Vagina (tissue), 2 donors: ENCODE data around the gene ARL6IP5. TPM values are rescaled to one million over a fixed set of nuclear protein-coding genes. Genes with fewer than 3 reads are reported as not detected.
A peak's percentile ranks its signal among the peaks of the same experiment; 100 is the strongest.

Experiments used
- DNase-seq, 2 donors: peaks; one replicate each; pipeline ENCODE4 v3.0.0-alpha.2; 2017; ENCODE audit errors: extremely low spot score in 2 of 2
- H3K27ac ChIP-seq: fragments of 200-600 bp; sonication (generic); one replicate; pipeline ENCODE4 v1.5.1; 2019
- H3K27me3 ChIP-seq: fragments of 200-600 bp; sonication (generic); one replicate; pipeline ENCODE4 v1.5.1; 2019
- H3K36me3 ChIP-seq, 2 donors: fragments of 200-600 bp; sonication (generic); one replicate each; pipeline ENCODE4 v1.5.1; 2017 to 2019
- H3K4me1 ChIP-seq: fragments of 200-600 bp; sonication (generic); one replicate; pipeline ENCODE4 v1.5.1; 2019
- H3K4me3 ChIP-seq, 2 donors: fragments of 200-600 bp; sonication (generic); 1 replicate in 1 of 2; 2 replicates in 1 of 2; pipeline ENCODE4 v1.5.1; 2016 to 2019
- H3K9me3 ChIP-seq: fragments of 200-600 bp; sonication (generic); one replicate; pipeline ENCODE4 v1.5.1; 2019
- POLR2A ChIP-seq, 2 donors: fragments of 450-650 bp; IDR thresholded peaks; one replicate each; pipeline ENCODE4 v1.6.1; 2017; ENCODE audit warnings: antibody characterized with exemption in 2 of 2, mild to moderate bottlenecking in 2 of 2, moderate library complexity in 2 of 2
- POLR2AphosphoS5 ChIP-seq, 2 donors: sonication (generic); formaldehyde crosslinking; IDR thresholded peaks; one replicate each; pipeline ENCODE4 v1.9.0; 2017; ENCODE audit warnings: antibody characterized with exemption in 2 of 2, mild to moderate bottlenecking in 2 of 2, low read depth in 1 of 2; ENCODE audit not compliant: insufficient read depth in 1 of 2
- intact Hi-C: fragments of 100-400 bp; cut with DNase I; formaldehyde crosslinking; loops from one replicate; pipeline ENCODE4 v1.15.1; 2023
- total RNA-seq: library from RNA; depleted of rRNA; stranded (reverse); fragments of >200 nt; gene quantifications from one replicate; pipeline ENCODE4 v1.2.3, GENCODE V29; 2016
- TF ChIP-seq, protein P1 (sequence below), 3 experiments: fragments of 450-650 bp in 2 of 3; fragments of 200-600 bp in 1 of 3; sonication (generic) in 1 of 3; IDR thresholded peaks; one replicate each; pipeline ENCODE4 v1.5.1; 2017 to 2019; ENCODE audit warnings: antibody characterized with exemption in 3 of 3, mild to moderate bottlenecking in 2 of 3, moderate library complexity in 2 of 3

The ARL6IP5 gene, protein sequence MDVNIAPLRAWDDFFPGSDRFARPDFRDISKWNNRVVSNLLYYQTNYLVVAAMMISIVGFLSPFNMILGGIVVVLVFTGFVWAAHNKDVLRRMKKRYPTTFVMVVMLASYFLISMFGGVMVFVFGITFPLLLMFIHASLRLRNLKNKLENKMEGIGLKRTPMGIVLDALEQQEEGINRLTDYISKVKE
- total RNA-seq: 86.9 TPM

DNA sequence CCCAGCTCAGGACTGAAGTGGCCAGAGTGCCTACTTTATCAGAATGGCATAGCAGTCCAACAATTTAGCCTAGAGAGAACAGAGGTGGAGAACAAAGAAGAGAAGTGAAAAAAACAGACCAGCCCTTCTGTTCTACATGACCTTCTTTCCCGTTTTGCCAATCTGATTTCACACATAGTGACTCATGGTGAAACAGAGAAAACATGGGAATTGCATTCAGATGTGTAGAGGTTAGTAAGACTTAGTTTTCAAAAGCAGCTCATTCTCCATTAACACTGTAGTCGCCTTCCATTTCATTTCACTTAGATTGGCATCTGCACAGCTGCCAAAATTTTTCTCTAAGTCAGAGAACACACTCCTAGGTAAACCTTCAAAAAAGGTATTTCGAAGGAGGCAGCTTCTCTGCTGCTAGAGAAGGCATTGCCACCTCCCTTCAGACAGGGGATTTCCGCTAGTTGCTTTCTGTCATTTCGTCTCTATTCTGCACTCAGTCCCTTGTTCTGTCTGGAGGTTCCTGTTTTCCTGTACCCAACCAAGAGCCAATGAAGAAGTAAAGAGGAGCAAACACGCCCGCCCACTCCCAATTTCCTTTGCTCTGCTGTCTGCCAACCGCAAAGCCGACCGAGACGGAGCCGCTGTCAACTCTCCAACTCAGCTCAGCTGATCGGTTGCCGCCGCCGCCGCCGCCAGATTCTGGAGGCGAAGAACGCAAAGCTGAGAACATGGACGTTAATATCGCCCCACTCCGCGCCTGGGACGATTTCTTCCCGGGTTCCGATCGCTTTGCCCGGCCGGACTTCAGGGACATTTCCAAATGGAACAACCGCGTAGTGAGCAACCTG, at the start of gene ARL6IP5:
Gene ARL6IP5 (plus strand): TSS at position 612 of the 842 bp plus-strand sequence. CDS start 111 bp downstream, at position 723.
- no peak for TF ChIP-seq POLR2A (IDR thresholded peaks at IDR 0.05)
- TF ChIP-seq POLR2AphosphoS5 (IDR thresholded peaks at IDR 0.05; ENCODE audit: insufficient read depth in 1 of 2, low read depth in 1 of 2): peak; percentile 41 to 89
- TF ChIP-seq, protein P1, sequence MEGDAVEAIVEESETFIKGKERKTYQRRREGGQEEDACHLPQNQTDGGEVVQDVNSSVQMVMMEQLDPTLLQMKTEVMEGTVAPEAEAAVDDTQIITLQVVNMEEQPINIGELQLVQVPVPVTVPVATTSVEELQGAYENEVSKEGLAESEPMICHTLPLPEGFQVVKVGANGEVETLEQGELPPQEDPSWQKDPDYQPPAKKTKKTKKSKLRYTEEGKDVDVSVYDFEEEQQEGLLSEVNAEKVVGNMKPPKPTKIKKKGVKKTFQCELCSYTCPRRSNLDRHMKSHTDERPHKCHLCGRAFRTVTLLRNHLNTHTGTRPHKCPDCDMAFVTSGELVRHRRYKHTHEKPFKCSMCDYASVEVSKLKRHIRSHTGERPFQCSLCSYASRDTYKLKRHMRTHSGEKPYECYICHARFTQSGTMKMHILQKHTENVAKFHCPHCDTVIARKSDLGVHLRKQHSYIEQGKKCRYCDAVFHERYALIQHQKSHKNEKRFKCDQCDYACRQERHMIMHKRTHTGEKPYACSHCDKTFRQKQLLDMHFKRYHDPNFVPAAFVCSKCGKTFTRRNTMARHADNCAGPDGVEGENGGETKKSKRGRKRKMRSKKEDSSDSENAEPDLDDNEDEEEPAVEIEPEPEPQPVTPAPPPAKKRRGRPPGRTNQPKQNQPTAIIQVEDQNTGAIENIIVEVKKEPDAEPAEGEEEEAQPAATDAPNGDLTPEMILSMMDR (IDR thresholded peaks at IDR 0.05): no peak
- Histone ChIP-seq H3K36me3 (no peaks in the 10 kb centered on the region), H3K4me1 (peaks cover 62% of the 10 kb centered on the region), H3K27me3 (no peaks in the 10 kb centered on the region), H3K9me3 (no peaks in the 10 kb centered on the region), H3K4me3 (peak within 1 kb of the TSS; percentile 69 to 89), H3K27ac (peak within 1 kb of the TSS; percentile 88)
- intact Hi-C loops: loop anchor here (5.0 kb wide), 1 partner anchor 72 kb away; the partner anchor contains the start of gene EOGT
- DNase-seq: peak in 1 of 2 donors; percentile 94

- TF ChIP-seq POLR2A (IDR thresholded peaks at IDR 0.05) (no peak), POLR2AphosphoS5 (IDR thresholded peaks at IDR 0.05; ENCODE audit: insufficient read depth in 1 of 2, low read depth in 1 of 2) (no peak)
- TF ChIP-seq, protein P1 (IDR thresholded peaks at IDR 0.05): no peak
- H3K36me3 ChIP-seq: peaks cover 0 to 65% of the 10 kb centered on the region in 2 donors
- no peaks in the 10 kb centered on the region for H3K27me3 ChIP-seq
- intact Hi-C loops: no loop called here
- H3K4me3 ChIP-seq: no peak overlapping the region
- no peaks in the 10 kb centered on the region for H3K9me3 ChIP-seq
- no peak overlapping the region for H3K27ac ChIP-seq
- DNase-seq: no peak
- peaks cover 36% of the 10 kb centered on the region for H3K4me1 ChIP-seq
Observed at GRCh38 chr3:69044608-69045007, 40.1 kb upstream of the ARL6IP5 start.

GRCh38 chr3:69048990-69049389, 35.7 kb upstream of the ARL6IP5 start:
- H3K27ac ChIP-seq: no peak overlapping the region
- no peak overlapping the region for H3K4me3 ChIP-seq
- no peak for DNase-seq
- peaks cover 52% of the 10 kb centered on the region for H3K4me1 ChIP-seq
- TF ChIP-seq, protein P1 (IDR thresholded peaks at IDR 0.05): no peak
- TF ChIP-seq POLR2A (IDR thresholded peaks at IDR 0.05): no peak
- no peak for TF ChIP-seq POLR2AphosphoS5 (IDR thresholded peaks at IDR 0.05; ENCODE audit: insufficient read depth in 1 of 2, low read depth in 1 of 2)
- peaks cover 0 to 32% of the 10 kb centered on the region in 2 donors for H3K36me3 ChIP-seq
- H3K27me3 ChIP-seq: no peaks in the 10 kb centered on the region
- H3K9me3 ChIP-seq: no peaks in the 10 kb centered on the region
- intact Hi-C loops: no loop called here

GRCh38 chr3:69051756-69052471, 32.8 kb upstream of the ARL6IP5 start, which contains the start of gene TMF1:
Gene TMF1 (minus strand): TSS chr3:69052333. CDS start chr3:69052086, 247 bp downstream.
- Histone ChIP-seq H3K9me3 (no peaks in the 10 kb centered on the region), H3K27me3 (no peaks in the 10 kb centered on the region), H3K4me1 (peaks cover 42% of the 10 kb centered on the region), H3K27ac (peak within 1 kb of the TSS; percentile 94), H3K36me3 (peaks cover 0 to 30% of the 10 kb centered on the region in 2 donors), H3K4me3 (peak within 1 kb of the TSS; percentile 78 to 79)
- peak; percentile 98 to 99 for DNase-seq
- TF ChIP-seq POLR2A (IDR thresholded peaks at IDR 0.05) (peak in 1 of 2 donors; percentile 83), POLR2AphosphoS5 (IDR thresholded peaks at IDR 0.05; ENCODE audit: insufficient read depth in 1 of 2, low read depth in 1 of 2) (peak; percentile 96)
- TF ChIP-seq, protein P1 (IDR thresholded peaks at IDR 0.05): no peak
- intact Hi-C loops: loop anchor here (2.0 kb wide), 1 partner anchor 39 kb away; the partner anchor contains the start of gene EOGT
